DMS114 treated with DMSO at 0.1 percent for 48 hours (cell line): ENCODE results near the gene BOD1.

Experiments used
- DNase-seq: peaks from one replicate; lab custom pipeline; 2025; ENCODE audit not compliant: unreplicated experiment; lab: John Stamatoyannopoulos, UW

Gene BOD1

GRCh38 chr5:173642191-173642816 lies 25.9 kb upstream of the BOD1 start:
- DNase-seq: no peak

GRCh38 chr5:173640156-173640804 lies 23.8 kb upstream of the BOD1 start:
- DNase-seq: no peak

- DNase-seq: no peak
Measured at GRCh38 chr5:173638126-173639040, 21.9 kb upstream of the BOD1 start.

DNA sequence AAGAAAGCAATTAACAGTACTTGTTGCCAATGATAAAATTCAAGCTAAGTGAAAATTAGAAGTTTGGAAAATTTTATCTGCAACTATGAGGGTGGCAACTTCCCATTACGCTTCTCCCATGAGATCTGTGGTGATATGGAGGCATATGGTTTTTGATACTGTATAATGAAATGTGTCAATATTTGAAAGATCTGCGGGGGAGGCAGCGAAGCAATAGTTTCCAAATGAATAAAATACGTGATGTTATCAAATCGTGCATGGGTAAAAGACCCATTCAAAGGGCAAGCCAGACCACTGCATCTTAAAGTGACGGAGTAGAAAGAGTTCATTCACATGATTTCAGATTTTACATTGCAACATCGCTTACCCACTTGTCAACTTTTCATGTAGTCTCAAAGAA lies 20.9 kb upstream of the BOD1 start:
- no peak for DNase-seq

GRCh38 chr5:173634465-173634983 lies 18.1 kb upstream of the BOD1 start:
- no peak for DNase-seq

GRCh38 chr5:173633304-173633703 lies 16.9 kb upstream of the BOD1 start:
- DNase-seq: no peak

DNA sequence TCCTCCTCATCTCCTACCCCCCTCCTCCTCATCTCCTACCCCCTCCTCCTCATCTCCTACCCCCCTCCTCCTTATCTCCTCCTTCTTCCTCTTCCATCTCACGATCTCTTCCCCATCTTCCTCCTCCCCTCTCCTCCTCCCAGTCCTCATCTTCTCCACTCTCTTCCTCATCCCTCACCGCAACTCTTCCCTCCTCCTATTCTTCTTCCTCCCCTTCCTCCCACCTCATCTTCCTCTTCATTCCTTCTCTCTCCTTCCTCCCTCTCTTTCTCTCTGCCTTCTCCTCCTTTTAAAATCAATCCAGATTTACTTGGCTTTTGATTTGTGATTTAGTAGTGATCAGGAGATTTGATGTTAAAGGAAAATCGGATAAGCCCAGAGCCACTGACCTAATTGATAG lies 15.0 kb upstream of the BOD1 start:
- DNase-seq: no peak

GRCh38 chr5:173630724-173631365 lies 14.4 kb upstream of the BOD1 start:
- DNase-seq: no peak

GRCh38 chr5:173629628-173630027 lies 13.2 kb upstream of the BOD1 start:
- DNase-seq: no peak

DNA sequence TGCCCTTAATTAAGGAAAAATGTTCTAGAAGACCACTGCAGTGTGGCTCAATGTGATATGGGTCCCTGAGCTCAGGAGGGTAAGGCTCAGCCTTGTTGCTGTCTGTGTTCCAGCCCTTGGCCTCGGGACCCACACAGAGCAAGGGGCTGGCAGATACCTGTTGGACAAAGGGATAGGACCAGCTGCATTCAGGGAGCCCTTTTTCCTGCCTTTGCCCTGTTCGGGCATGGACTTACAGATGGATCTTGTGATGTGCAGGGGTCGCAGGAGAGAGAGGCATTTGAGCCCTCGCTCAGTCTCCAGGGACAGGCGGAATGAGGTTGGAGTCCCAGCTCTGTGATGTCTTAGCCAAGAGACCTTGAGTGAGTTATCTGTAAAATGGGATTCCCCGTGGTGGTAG lies 12.1 kb upstream of the BOD1 start:
- DNase-seq: no peak

DNA sequence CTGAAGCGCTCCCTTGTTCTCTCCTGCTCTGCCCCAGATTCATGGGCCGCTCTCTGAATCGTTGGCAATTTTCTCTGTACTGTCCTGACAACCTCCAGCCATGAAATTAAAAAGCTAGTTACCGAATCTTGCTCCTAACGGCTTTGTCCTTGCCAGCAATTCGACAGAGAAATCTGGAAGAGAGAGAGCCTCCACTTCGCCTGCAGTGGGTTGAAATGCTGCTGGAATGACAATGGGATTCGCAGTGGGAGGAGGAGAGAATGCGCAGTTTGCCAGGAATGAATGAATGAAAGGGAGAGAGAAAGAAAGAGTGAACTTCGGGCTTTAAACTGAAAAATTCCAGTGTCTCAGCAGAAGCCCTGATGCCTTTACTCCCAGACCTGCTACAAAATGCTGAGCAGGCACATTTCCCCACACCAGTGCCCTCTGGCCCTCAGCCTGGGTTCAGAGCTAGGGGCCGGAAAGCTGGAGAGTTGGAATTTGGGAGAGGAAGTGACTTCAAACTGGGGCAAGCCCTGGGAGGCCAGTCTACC lies 11.5 kb upstream of the BOD1 start:
- no peak for DNase-seq

GRCh38 chr5:173627271-173627670 lies 10.8 kb upstream of the BOD1 start:
- no peak for DNase-seq

DNA sequence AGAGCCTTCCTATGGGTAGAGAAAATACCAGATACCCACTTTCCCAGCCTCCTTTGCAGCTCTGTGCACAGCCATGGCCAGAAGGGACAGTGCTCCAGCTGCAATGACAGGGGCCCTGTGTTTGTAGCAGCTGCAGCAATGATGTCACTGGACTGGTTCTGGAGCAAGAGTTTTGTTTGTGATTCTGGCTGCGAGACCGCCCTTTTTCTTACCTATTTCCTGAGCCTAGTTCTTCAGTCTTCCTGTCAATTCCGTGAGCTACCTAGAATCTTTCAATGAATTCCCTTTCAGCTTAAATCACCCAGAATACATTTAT lies 10.0 kb upstream of the BOD1 start:
- DNase-seq: no peak

- no peak for DNase-seq
Measured at GRCh38 chr5:173625673-173626504, 9.4 kb upstream of the BOD1 start.

GRCh38 chr5:173625261-173625660 lies 8.8 kb upstream of the BOD1 start:
- DNase-seq: no peak

DNA sequence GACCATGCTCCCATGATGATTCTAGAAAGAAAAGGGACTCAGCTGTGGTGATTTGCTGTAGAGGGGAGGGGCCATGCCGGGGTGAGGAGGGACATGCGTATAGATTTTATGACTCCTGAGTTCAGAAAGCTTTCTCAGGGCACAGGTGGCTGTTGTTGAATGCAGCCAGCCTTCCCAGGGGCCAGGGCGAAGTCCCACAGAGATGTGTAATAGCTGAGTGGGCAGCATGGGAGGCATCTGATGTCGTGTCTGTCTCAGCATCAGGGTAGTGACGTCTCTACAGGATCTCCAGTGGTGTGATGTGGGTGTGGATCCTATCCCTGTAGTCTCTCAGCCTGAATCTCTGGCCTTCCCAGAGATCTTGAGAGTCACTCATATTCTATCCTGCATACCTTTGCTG lies 7.8 kb upstream of the BOD1 start:
- DNase-seq: no peak

DNA sequence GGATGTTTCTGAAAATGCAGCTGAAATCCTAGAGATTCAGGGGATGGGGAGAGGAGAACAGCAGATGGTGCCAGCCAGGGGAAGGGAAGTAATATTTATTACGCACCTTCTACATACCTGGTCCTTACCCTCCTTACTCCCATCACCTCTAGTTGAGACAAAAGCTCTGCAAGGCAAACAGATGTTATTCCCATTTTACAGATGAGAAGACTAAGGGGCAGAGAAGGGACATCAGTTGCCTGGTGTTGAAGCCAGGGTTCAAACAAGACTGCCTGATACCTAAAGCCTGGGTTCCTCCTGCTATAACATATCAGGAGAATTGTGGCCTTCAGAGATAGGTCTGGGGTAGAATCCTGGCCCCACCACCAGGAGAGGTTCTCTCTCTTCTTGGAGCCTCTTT lies 7.3 kb upstream of the BOD1 start:
- no peak for DNase-seq

GRCh38 chr5:173623296-173623771 lies 6.9 kb upstream of the BOD1 start:
- no peak for DNase-seq

GRCh38 chr5:173622183-173623047 lies 6.0 kb upstream of the BOD1 start:
- no peak for DNase-seq
